GM12891 (cell line): Measurements from ENCODE around the gene PAPLN.

Source experiments
- DNase-seq: peaks from one replicate; pipeline ENCODE4 v3.0.0; 2011; ENCODE audit warnings: low spot score; ENCODE audit not compliant: insufficient read length
- FAIRE-seq: peaks from 2 replicates; lab custom pipeline; 2011; peaks lifted over from hg19 to GRCh38; lab: Jason Lieb, UNC
- PAX5 ChIP-seq: IDR thresholded peaks from 2 replicates; pipeline ENCODE4 v1.6.1; 2011; ENCODE audit warnings: low read length, moderate library complexity, mild to moderate bottlenecking; ENCODE audit not compliant: insufficient read depth, severe bottlenecking
- POLR2A ChIP-seq: IDR thresholded peaks from 2 replicates; pipeline ENCODE4 v1.6.1; 2011; ENCODE audit warnings: low read depth, low read length, control low read depth
- POLR2AphosphoS5 ChIP-seq: IDR thresholded peaks from 2 replicates; pipeline ENCODE4 v1.6.1; 2011; ENCODE audit warnings: low read depth, low read length, control low read depth
- POU2F2 ChIP-seq: IDR thresholded peaks from 2 replicates; pipeline ENCODE4 v1.6.1; 2011; ENCODE audit warnings: low read depth, mild to moderate bottlenecking, control low read depth, low read length, moderate library complexity
- SPI1 ChIP-seq: IDR thresholded peaks from 2 replicates; pipeline ENCODE4 v1.6.1; 2011; ENCODE audit warnings: low read depth, low read length, control low read depth
- TAF1 ChIP-seq: IDR thresholded peaks from 2 replicates; pipeline ENCODE4 v1.6.1; 2011; ENCODE audit warnings: low read depth, low read length, control low read depth

The PAPLN gene

GRCh38 chr14:73266317-73266716 lies 29.0 kb downstream of the PAPLN start:
- no peak for FAIRE-seq

GRCh38 chr14:73267474-73267873 lies 30.2 kb downstream of the PAPLN start:
- FAIRE-seq = no peak
- no peak for TF ChIP-seq POLR2A
- no peak for TF ChIP-seq TAF1
- TF ChIP-seq POU2F2 = no peak
- TF ChIP-seq PAX5 = no peak
- TF ChIP-seq POLR2AphosphoS5 = no peak
- TF ChIP-seq SPI1 = no peak
- DNase-seq = no peak

More at GRCh38 chr14:73266317-73266716, 29.0 kb downstream of the PAPLN start:
- no peak for TF ChIP-seq POU2F2
- TF ChIP-seq SPI1 = no peak
- TF ChIP-seq TAF1 = no peak
- TF ChIP-seq POLR2AphosphoS5 = 0 out of 2 replicates have a peak, but pooled peaks have one; percentile 28
- TF ChIP-seq POLR2A = no peak
- TF ChIP-seq PAX5 = no peak
- no peak for DNase-seq

GRCh38 chr14:73269729-73270531 lies 32.6 kb downstream of the PAPLN start:
- no peak for DNase-seq
- peak; percentile 84 for FAIRE-seq
- TF ChIP-seq POLR2A = peak; percentile 10; the same call in 1 of the 2 replicates
- TF ChIP-seq POU2F2 = no peak
- 0 out of 2 replicates have a peak, but pooled peaks have one; percentile 30 for TF ChIP-seq POLR2AphosphoS5
- no peak for TF ChIP-seq TAF1
- TF ChIP-seq PAX5 = peak; percentile 99
- TF ChIP-seq SPI1 = 0 out of 2 replicates have a peak, but pooled peaks have one; percentile 7

- no peak for FAIRE-seq
- DNase-seq = no peak
- TF ChIP-seq TAF1 (no peak), POLR2A (no peak), PAX5 (no peak), POLR2AphosphoS5 (no peak), POU2F2 (no peak), SPI1 (no peak)
These were observed 35.1 kb downstream of the PAPLN start for GRCh38 chr14:73272393-73272792.

GRCh38 chr14:73273799-73274198 lies 36.5 kb downstream of the PAPLN start:
- TF ChIP-seq PAX5 (no peak), POLR2AphosphoS5 (no peak), POLR2A (no peak), TAF1 (no peak), SPI1 (no peak), POU2F2 (no peak)
- no peak for DNase-seq
- FAIRE-seq = peak; percentile 13

GRCh38 chr14:73276836-73277235 lies 39.5 kb downstream of the PAPLN start:
- TF ChIP-seq POU2F2 (no peak), POLR2AphosphoS5 (no peak), SPI1 (no peak)
- FAIRE-seq = no peak
- no peak for DNase-seq

- FAIRE-seq = no peak
- no peak for DNase-seq
- TF ChIP-seq SPI1 (no peak), POLR2A (no peak), PAX5 (no peak), TAF1 (no peak), POLR2AphosphoS5 (no peak), POU2F2 (no peak)
These were observed 40.1 kb downstream of the PAPLN start for GRCh38 chr14:73277376-73277775.

GRCh38 chr14:73280903-73281302 lies 43.6 kb downstream of the PAPLN start:
- TF ChIP-seq SPI1 (no peak), POU2F2 (no peak), TAF1 (no peak), PAX5 (no peak), POLR2A (no peak), POLR2AphosphoS5 (no peak)
- FAIRE-seq (no peak), DNase-seq (no peak)

GRCh38 chr14:73283608-73284379 lies 46.5 kb downstream of the PAPLN start:
- FAIRE-seq (no peak), DNase-seq (no peak)
- no peak for TF ChIP-seq TAF1
- TF ChIP-seq SPI1 = no peak
- TF ChIP-seq PAX5 = no peak
- TF ChIP-seq POLR2AphosphoS5 = no peak
- no peak for TF ChIP-seq POU2F2
- TF ChIP-seq POLR2A = no peak
